Ectodermal cell (in vitro differentiated cells): ENCODE measurements around the gene ACCSL.
A peak's percentile ranks its signal among the peaks of the same experiment; 100 is the strongest.

Source experiments
- H3K27ac ChIP-seq: 2 replicates; pipeline ENCODE4 v1.7.0; 2013; ENCODE audit warnings: mild to moderate bottlenecking, low read depth, low read length; ENCODE audit not compliant: insufficient read depth, poor library complexity, severe bottlenecking
- H3K27me3 ChIP-seq: 2 replicates; pipeline ENCODE4 v1.7.0; 2013; ENCODE audit warnings: mild to moderate bottlenecking, low read length; ENCODE audit not compliant: insufficient read depth, control insufficient read depth, poor library complexity, severe bottlenecking
- H3K36me3 ChIP-seq: one replicate; pipeline ENCODE4 v1.7.0; 2013; ENCODE audit warnings: low read length; ENCODE audit not compliant: control insufficient read depth, insufficient read depth
- H3K4me1 ChIP-seq: one replicate; pipeline ENCODE4 v1.7.0; 2013; ENCODE audit warnings: low read length; ENCODE audit not compliant: control insufficient read depth, insufficient read depth
- H3K4me3 ChIP-seq: 2 replicates; pipeline ENCODE4 v1.7.0; 2013; ENCODE audit warnings: low read depth, low read length, control low read depth; ENCODE audit not compliant: insufficient read depth
- H3K9me3 ChIP-seq: 2 replicates; pipeline ENCODE4 v1.7.0; 2013; ENCODE audit warnings: mild to moderate bottlenecking, low read length, moderate library complexity; ENCODE audit not compliant: control insufficient read depth
- WGBS, 2 experiments: methylation state at CpG; one replicate each; pipeline ENCODE4 v1.1.7; 2013; ENCODE audit warnings: missing lambda C conversion rate in 2 of 2; 5-methylcytosine and 5-hydroxymethylcytosine counted together

ACCSL gene

GRCh38 chr11:44049832-44050231 lies 2.1 kb downstream of the ACCSL start:
- Histone ChIP-seq H3K4me1 (no peaks in the 10 kb centered on the region), H3K4me3 (no peak overlapping the region), H3K27me3 (no peaks in the 10 kb centered on the region), H3K9me3 (no peaks in the 10 kb centered on the region), H3K27ac (no peak overlapping the region), H3K36me3 (no peaks in the 10 kb centered on the region)
- 82 to 90% methylated on average over 3 of the region's 3 CpGs for WGBS, 2 experiments

GRCh38 chr11:44051171-44051570 lies 3.4 kb downstream of the ACCSL start:
- no peaks in the 10 kb centered on the region for H3K36me3 ChIP-seq
- 95 to 96% methylated on average over 4 of the region's 4 CpGs for whole genome bisulfite sequencing, 2 experiments
- no peak overlapping the region for H3K4me3 ChIP-seq
- no peak overlapping the region for H3K27ac ChIP-seq
- H3K4me1 ChIP-seq, result no peaks in the 10 kb centered on the region
- H3K9me3 ChIP-seq, result no peaks in the 10 kb centered on the region
- no peaks in the 10 kb centered on the region for H3K27me3 ChIP-seq

GRCh38 chr11:44057340-44057739 lies 9.6 kb downstream of the ACCSL start:
- Histone ChIP-seq H3K9me3 (no peaks in the 10 kb centered on the region), H3K27ac (no peak overlapping the region), H3K36me3 (no peaks in the 10 kb centered on the region), H3K27me3 (no peaks in the 10 kb centered on the region), H3K4me1 (peaks cover 1% of the 10 kb centered on the region), H3K4me3 (no peak overlapping the region)
- WGBS, 2 experiments, result 92 to 94% methylated on average over 6 of the region's 6 CpGs

GRCh38 chr11:44058275-44058674 lies 10.5 kb downstream of the ACCSL start:
- Histone ChIP-seq H3K27me3 (no peaks in the 10 kb centered on the region), H3K4me3 (no peak overlapping the region)

GRCh38 chr11:44065161-44065661 lies 17.4 kb downstream of the ACCSL start:
- peak overlapping the region; percentile 44 for H3K4me3 ChIP-seq
- 28 to 34% methylated on average over 3 of the region's 4 CpGs for WGBS, 2 experiments
- no peaks in the 10 kb centered on the region for H3K36me3 ChIP-seq
- H3K27ac ChIP-seq, result peak overlapping the region; percentile 84
- H3K27me3 ChIP-seq, result no peaks in the 10 kb centered on the region
- no peaks in the 10 kb centered on the region for H3K9me3 ChIP-seq
- peaks cover 25% of the 10 kb centered on the region for H3K4me1 ChIP-seq

More at GRCh38 chr11:44058275-44058674, 10.5 kb downstream of the ACCSL start:
- 93 to 95% methylated on average over 6 of the region's 6 CpGs for WGBS, 2 experiments
- Histone ChIP-seq H3K36me3 (no peaks in the 10 kb centered on the region), H3K27ac (no peak overlapping the region), H3K4me1 (peaks cover 10% of the 10 kb centered on the region), H3K9me3 (no peaks in the 10 kb centered on the region)

GRCh38 chr11:44065841-44066731 lies 18.3 kb downstream of the ACCSL start, which contains the start of gene ACCS:
Gene ACCS, plus strand, starts transcription at chr11:44066270. Its CDS starts 1,358 bp downstream, at chr11:44067628.
- Histone ChIP-seq H3K36me3 (no peaks in the 10 kb centered on the region), H3K4me3 (peak within 1 kb of the TSS; percentile 44), H3K4me1 (peaks cover 25% of the 10 kb centered on the region), H3K9me3 (no peaks in the 10 kb centered on the region), H3K27me3 (no peaks in the 10 kb centered on the region), H3K27ac (peak within 1 kb of the TSS; percentile 84)
- 2% methylated on average over 70 of the region's 70 CpGs for WGBS, 2 experiments

GRCh38 chr11:44066732-44067141 lies 19.0 kb downstream of the ACCSL start:
- H3K9me3 ChIP-seq, result no peaks in the 10 kb centered on the region
- H3K4me1 ChIP-seq, result peaks cover 25% of the 10 kb centered on the region
- H3K27me3 ChIP-seq, result no peaks in the 10 kb centered on the region
- peak overlapping the region; percentile 44 for H3K4me3 ChIP-seq
- H3K27ac ChIP-seq, result no peak overlapping the region
- H3K36me3 ChIP-seq, result no peaks in the 10 kb centered on the region
- WGBS, 2 experiments, result 80 to 83% methylated on average over 10 of the region's 10 CpGs

GRCh38 chr11:44067266-44067665 lies 19.5 kb downstream of the ACCSL start:
- peaks cover 25% of the 10 kb centered on the region for H3K4me1 ChIP-seq
- 89 to 90% methylated on average over 5 of the region's 5 CpGs for WGBS, 2 experiments

GRCh38 chr11:44068180-44068579 lies 20.4 kb downstream of the ACCSL start:
- H3K4me3 ChIP-seq, result no peak overlapping the region
- H3K36me3 ChIP-seq, result no peaks in the 10 kb centered on the region
- H3K27ac ChIP-seq, result no peak overlapping the region
- H3K27me3 ChIP-seq, result no peaks in the 10 kb centered on the region
- H3K9me3 ChIP-seq, result no peaks in the 10 kb centered on the region
- peaks cover 17% of the 10 kb centered on the region for H3K4me1 ChIP-seq
- 98 to 100% methylated on average over 2 of the region's 2 CpGs for WGBS, 2 experiments

More at GRCh38 chr11:44067266-44067665, 19.5 kb downstream of the ACCSL start:
- no peaks in the 10 kb centered on the region for H3K36me3 ChIP-seq
- no peak overlapping the region for H3K4me3 ChIP-seq
- no peak overlapping the region for H3K27ac ChIP-seq
- no peaks in the 10 kb centered on the region for H3K9me3 ChIP-seq
- H3K27me3 ChIP-seq, result no peaks in the 10 kb centered on the region

- no peak overlapping the region for H3K4me3 ChIP-seq
- H3K4me1 ChIP-seq, result no peaks in the 10 kb centered on the region
- no peaks in the 10 kb centered on the region for H3K9me3 ChIP-seq
Observed at GRCh38 chr11:44071157-44071556, 23.4 kb downstream of the ACCSL start.

More at GRCh38 chr11:44071157-44071556, 23.4 kb downstream of the ACCSL start:
- Histone ChIP-seq H3K27me3 (no peaks in the 10 kb centered on the region), H3K27ac (no peak overlapping the region), H3K36me3 (no peaks in the 10 kb centered on the region)
- 82 to 83% methylated on average over 3 of the region's 3 CpGs for WGBS, 2 experiments
